ENCODE data around the gene OVAAL.

The OVAAL gene

GRCh38 chr1:180593382-180593781 lies 34.6 kb downstream of the OVAAL start:
- TF ChIP-seq MAX (IDR thresholded peaks at IDR 0.05), result no peak
- TF ChIP-seq CEBPB (IDR thresholded peaks at IDR 0.05), result no peak
- no peak for TF ChIP-seq FOXM1 (IDR thresholded peaks at IDR 0.05; ENCODE audit: borderline replicate concordance, low read depth)
- no peak for TF ChIP-seq REST (IDR thresholded peaks at IDR 0.05; ENCODE audit: low read depth)
- TF ChIP-seq RAD21 (IDR thresholded peaks at IDR 0.05; ENCODE audit: low read depth), result no peak
- TF ChIP-seq USF1 (IDR thresholded peaks at IDR 0.05), result no peak
- TF ChIP-seq ZBTB7A (IDR thresholded peaks at IDR 0.05; ENCODE audit: low read depth), result no peak
- no peak for TF ChIP-seq EP300 (IDR thresholded peaks at IDR 0.05; ENCODE audit: borderline replicate concordance)
- no peak for TF ChIP-seq NFIC (IDR thresholded peaks at IDR 0.05)
- TF ChIP-seq YY1 (IDR thresholded peaks at IDR 0.05; ENCODE audit: low read depth), result no peak
- TF ChIP-seq EGR1 (IDR thresholded peaks at IDR 0.05), result no peak
- no peak for TF ChIP-seq TEAD4 (IDR thresholded peaks at IDR 0.05)
- no peak for TF ChIP-seq TAF1 (IDR thresholded peaks at IDR 0.05; ENCODE audit: low read depth)
- TF ChIP-seq TCF12 (IDR thresholded peaks at IDR 0.05; ENCODE audit: low read depth), result no peak

GRCh38 chr1:180594723-180595122 lies 36.0 kb downstream of the OVAAL start:
- TF ChIP-seq ZBTB7A (IDR thresholded peaks at IDR 0.05; ENCODE audit: low read depth) (no peak), CEBPB (IDR thresholded peaks at IDR 0.05) (no peak), USF1 (IDR thresholded peaks at IDR 0.05) (no peak), EP300 (IDR thresholded peaks at IDR 0.05; ENCODE audit: borderline replicate concordance) (no peak), TAF1 (IDR thresholded peaks at IDR 0.05; ENCODE audit: low read depth) (no peak), YY1 (IDR thresholded peaks at IDR 0.05; ENCODE audit: low read depth) (no peak), TCF12 (IDR thresholded peaks at IDR 0.05; ENCODE audit: low read depth) (no peak), NFIC (IDR thresholded peaks at IDR 0.05) (no peak), FOXM1 (IDR thresholded peaks at IDR 0.05; ENCODE audit: borderline replicate concordance, low read depth) (no peak), CREB1 (IDR thresholded peaks at IDR 0.05; ENCODE audit: low read depth) (no peak), TEAD4 (IDR thresholded peaks at IDR 0.05) (no peak), EGR1 (IDR thresholded peaks at IDR 0.05) (no peak), RAD21 (IDR thresholded peaks at IDR 0.05; ENCODE audit: low read depth) (no peak), MAX (IDR thresholded peaks at IDR 0.05) (no peak), REST (IDR thresholded peaks at IDR 0.05; ENCODE audit: low read depth) (no peak)

GRCh38 chr1:180595966-180596365 lies 37.2 kb downstream of the OVAAL start:
- TF ChIP-seq ZBTB7A (IDR thresholded peaks at IDR 0.05; ENCODE audit: low read depth) (no peak), CEBPB (IDR thresholded peaks at IDR 0.05) (no peak), FOXM1 (IDR thresholded peaks at IDR 0.05; ENCODE audit: borderline replicate concordance, low read depth) (no peak), EGR1 (IDR thresholded peaks at IDR 0.05) (no peak), EP300 (IDR thresholded peaks at IDR 0.05; ENCODE audit: borderline replicate concordance) (no peak), CREB1 (IDR thresholded peaks at IDR 0.05; ENCODE audit: low read depth) (no peak), TAF1 (IDR thresholded peaks at IDR 0.05; ENCODE audit: low read depth) (no peak), YY1 (IDR thresholded peaks at IDR 0.05; ENCODE audit: low read depth) (no peak), MAX (IDR thresholded peaks at IDR 0.05) (no peak), RAD21 (IDR thresholded peaks at IDR 0.05; ENCODE audit: low read depth) (no peak), TEAD4 (IDR thresholded peaks at IDR 0.05) (no peak), REST (IDR thresholded peaks at IDR 0.05; ENCODE audit: low read depth) (no peak)

GRCh38 chr1:180597520-180597919 lies 38.8 kb downstream of the OVAAL start:
- TF ChIP-seq YY1 (IDR thresholded peaks at IDR 0.05; ENCODE audit: low read depth), result no peak
- TF ChIP-seq TCF12 (IDR thresholded peaks at IDR 0.05; ENCODE audit: low read depth), result no peak
- TF ChIP-seq TEAD4 (IDR thresholded peaks at IDR 0.05), result no peak
- TF ChIP-seq ZBTB7A (IDR thresholded peaks at IDR 0.05; ENCODE audit: low read depth), result no peak
- no peak for TF ChIP-seq MAX (IDR thresholded peaks at IDR 0.05)

Data from Ishikawa (cell line).